Stimulated activated naive CD8-positive, alpha-beta T cell treated with anti-CD3 and anti-CD28 coated beads, Interleukin-15, Interleukin-2, amounts not matched to agents 100 U/mL and 50 U/mL, for 24 hours (primary cell): ENCODE data around the gene PEMT.
A peak's percentile ranks its signal among the peaks of the same experiment; 100 is the strongest.
"Not testable (repeated sequence)": the region's sequence is repeated elsewhere in the genome, so short reads cannot be mapped to it uniquely, and the experiment has no call there.

Experiments
- ATAC-seq: fragments of 150-1000 bp; cut with Tn5 transposase; one replicate; pipeline ENCODE4 v1.10.0; 2021
- DNase-seq: peaks from one replicate; pipeline ENCODE4 v3.0.0; 2021

The PEMT gene, protein sequence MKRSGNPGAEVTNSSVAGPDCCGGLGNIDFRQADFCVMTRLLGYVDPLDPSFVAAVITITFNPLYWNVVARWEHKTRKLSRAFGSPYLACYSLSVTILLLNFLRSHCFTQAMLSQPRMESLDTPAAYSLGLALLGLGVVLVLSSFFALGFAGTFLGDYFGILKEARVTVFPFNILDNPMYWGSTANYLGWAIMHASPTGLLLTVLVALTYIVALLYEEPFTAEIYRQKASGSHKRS

DNA sequence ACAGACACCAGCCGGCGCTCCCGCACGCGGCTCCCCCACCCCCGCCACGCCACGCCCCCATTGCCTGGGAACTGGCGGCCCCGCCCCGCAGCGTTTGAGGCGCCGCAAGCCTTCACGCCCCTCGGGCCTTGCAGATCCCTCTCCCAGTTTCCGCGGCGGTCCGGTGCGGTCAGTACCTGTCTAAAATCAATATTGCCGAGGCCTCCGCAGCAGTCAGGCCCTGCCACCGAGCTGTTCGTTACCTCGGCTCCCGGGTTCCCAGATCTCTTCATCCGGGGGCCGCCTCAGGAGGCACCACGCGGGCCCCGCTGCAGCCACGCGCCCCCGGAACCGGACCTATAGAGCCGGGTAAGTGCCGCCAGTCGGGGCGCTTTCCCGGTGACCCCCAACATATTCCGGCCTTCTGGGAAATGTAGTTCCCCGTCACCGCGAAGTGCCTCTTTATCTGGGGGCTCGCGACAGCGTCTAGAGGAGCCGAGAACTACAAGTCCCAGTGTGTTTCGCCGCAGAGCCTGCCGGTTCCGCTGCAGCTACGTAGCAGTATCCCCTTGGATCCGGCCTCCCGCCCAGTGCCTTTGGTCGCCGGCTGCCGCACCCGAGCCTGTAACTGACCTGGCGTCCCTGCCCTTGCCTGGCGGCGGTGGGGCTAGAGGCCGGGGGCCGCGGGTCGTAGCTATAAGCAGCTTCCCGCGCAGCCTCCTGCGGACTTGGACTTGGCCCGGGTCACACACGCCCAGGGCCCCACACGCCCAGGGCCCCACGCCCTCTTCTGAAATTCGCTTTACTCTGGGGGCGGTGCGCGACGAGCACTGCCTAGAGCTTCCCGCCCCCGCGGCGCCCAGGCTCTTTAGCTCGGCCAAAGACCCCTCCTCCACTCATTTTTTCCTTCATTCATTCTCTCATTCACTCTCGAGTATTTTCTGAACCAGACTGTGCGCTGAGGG, at the start of gene PEMT:
Gene PEMT, minus strand, starts transcription at position 354 of the 944 bp plus-strand sequence. Its CDS starts 82 bp downstream, at position 272.
- DNase-seq, result peak; percentile 90
- peak; percentile 97 for ATAC-seq

DNA sequence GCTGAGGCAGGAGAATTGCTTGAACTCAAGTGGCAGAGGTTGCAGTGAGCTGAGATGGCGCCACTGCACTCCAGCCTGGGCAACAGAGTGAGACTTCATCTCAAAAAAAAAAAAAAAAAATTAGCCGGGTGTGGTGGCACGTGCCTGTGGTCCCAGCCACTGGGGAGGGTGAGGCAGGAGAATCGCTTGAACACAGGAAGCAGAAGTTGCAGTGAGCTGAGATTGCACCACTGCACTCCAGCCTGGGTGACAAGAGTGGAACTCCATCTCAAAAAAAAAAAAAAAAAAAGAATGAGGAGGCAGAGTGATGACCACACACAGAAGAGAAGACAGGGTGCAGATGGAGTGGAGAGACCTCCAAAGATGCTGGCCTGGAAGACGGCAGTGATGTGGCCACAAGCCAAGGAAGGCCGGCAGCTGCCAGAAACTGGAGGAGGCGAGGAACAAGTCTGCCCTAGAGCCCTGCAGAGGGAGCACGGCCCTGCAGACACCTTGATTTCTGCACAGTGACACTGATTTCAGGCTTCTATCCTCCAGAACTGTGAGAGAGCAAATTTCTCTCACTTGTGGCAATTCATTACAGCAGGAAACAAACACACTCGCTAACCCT, 48.3 kb upstream of the PEMT start:
- not testable (repeated sequence) for ATAC-seq, DNase-seq

DNA sequence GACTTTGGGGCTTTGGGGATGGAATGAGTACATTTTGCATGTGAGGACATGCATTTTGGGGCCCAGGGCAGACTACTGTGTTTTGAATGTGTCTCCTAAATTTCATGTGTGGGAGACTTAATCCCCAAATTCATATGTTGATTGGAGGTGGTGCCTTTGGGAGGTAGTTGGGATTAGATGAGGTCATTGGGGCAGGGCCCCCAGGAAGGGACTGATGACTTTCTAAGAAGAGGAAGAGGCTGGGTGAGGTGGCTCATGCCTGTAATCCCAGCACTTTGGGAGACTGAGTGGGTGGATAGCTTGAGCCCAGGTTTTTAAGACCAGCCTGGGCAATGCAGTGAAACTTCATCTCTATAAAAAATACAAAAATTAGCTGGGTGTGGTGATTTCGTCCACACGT, 47.0 kb upstream of the PEMT start:
- ATAC-seq, result no peak
- no peak for DNase-seq

DNA sequence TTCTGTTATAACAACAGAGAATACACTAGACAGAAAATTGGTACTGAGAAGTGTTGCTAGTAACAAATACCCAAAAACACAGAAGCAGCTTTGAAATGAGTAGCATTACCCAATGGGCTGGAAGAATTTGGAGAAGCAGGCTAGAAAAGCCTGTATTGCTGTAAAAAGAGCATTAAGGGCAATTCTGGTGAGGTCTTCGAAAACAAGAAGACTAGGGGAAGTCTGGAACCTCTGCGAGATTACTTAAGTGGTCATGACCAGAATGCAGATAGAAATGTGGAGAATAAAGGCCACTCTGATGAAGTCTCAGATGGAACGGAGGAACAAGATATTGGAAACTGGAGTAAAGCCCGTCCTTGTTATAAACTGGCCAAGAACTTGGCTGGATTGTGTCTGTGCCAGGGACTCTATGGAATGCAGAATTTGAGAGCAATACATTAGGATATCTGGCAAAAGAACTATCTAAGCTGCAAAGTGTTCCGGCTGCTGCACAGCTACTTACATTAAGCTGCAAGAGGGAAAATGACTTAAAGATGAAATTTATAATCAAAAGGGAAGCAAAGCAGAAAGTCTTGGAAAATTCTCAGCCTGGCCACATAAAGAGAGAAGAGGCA, 44.9 kb upstream of the PEMT start:
- DNase-seq (no peak), ATAC-seq (no peak)

DNA sequence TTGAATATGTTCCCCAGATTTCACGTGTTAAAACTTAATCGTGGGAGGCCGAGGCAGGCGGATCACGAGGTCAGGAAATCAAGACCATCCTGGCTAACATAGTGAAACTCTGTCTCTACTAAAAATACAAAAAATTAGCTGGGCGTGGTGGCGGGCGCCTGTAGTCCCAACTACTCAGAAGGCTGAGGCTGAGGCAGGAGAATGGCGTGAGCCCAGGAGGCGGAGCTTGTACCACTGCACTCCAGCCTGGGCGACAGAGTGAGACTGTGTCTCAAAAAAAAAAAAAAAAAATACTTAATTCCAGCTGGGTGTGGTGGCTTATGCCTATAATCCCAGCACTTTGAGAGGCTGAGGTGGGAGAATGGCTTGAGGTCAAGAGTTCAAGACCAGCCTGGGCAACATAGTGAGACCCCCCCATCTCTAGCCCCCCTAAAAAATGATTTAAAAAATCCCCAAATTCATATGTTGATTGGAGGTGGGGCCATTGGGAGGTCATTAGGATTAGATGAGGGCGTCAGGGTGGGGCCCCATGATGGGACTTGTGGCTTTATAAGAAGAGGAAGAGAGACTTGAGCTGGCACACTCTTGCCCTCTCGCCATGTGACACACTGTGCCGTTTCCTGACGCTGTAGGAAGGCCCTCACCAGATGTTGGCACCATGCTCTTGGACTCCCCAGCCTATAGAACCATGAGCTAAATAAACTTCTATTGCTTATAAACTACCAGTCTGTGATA, 44.2 kb upstream of the PEMT start:
- not testable (repeated sequence) for DNase-seq

DNA sequence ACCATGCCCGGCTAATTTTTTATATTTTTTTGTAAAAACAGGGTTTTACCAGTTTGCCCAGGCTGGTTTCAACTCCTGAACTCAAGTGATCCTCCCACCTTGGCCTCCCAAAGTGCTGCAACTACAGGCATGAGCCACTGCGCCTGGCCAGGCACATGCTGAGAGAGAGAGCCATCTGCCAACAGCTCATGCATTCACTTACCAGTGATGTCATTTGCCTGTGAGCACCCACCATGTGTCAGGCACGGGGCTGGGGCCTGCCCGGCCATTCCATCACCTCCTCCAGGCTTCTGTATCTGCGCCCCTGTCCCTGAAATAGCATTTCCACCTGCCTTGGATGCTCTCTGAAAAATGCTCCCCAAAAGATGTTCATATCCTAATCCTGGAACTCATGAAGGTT, 43.6 kb upstream of the PEMT start:
- ATAC-seq (no peak), DNase-seq (no peak)

More for the DNA sequence above, 44.2 kb upstream of the PEMT start:
- ATAC-seq, result not testable (repeated sequence)

DNA sequence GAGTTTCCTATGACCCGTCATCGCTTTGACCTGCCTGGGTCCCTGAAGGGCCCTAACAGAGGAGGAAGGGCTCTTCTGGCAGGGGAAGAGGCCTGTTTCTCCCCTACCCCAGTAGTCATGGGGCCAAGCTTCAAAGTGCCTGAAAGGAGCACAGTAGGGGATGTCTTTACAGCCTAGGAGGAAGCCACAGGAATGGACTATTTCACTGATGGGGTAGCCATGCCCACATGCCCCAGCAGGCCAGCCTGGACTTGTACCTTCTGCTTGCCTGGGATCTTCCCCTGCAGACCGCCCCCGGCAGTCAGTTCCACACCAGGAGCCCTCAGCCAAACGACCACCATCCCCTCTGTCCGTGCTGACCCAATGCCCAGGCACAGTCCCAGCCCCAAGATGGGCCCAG, 41.8 kb upstream of the PEMT start:
- ATAC-seq (no peak), DNase-seq (no peak)

DNA sequence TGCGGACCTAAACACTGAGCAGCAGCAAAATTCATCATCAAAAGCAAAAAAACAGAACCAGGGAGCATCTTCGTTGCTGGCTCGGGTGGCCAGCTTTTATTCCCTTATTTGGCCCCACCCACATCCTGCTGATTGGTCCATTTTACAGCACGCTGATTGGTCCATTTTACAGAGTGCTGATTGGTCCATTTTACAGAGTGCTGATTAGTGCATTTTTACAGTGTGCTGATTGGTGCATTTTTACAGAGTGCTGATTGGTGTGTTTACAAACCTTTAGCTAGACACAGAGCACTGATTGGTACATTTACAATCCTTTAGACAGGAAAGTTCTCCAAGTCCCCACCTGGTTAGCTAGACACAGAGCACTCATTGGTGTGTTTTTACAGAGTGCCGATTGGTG, 41.2 kb upstream of the PEMT start:
- not testable (repeated sequence) for ATAC-seq, DNase-seq

DNA sequence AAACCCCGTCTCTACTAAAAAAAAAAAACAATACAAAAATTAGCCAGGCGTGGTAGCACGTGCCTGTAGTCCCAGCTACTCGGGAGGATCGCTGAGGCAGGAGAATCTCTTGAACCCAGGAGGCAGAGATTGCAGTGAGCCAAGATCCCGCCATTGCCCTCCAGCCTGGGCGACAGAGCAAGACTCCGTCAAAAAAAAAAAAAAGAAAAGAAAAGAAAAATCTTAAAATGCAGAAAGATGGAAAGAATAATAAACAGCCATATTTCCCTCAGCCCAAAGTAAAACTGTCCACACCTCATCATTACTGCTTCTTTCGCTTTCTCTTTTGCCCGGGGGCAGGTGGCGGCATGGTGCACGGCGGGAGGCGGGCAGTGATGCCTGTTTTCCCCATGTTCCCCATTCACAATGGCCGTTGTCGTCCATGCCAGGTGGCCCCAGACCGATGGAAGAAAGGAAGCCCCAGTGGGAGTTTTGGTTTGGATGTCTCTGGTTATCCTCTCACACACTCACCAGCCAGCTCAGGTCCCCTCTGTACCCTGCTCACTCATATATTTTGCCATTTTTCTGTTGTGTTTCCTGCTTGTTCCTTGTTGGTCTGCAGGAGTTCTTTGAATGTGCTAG, 37.0 kb upstream of the PEMT start:
- ATAC-seq (peak; percentile 74), DNase-seq (peak; percentile 47)

DNA sequence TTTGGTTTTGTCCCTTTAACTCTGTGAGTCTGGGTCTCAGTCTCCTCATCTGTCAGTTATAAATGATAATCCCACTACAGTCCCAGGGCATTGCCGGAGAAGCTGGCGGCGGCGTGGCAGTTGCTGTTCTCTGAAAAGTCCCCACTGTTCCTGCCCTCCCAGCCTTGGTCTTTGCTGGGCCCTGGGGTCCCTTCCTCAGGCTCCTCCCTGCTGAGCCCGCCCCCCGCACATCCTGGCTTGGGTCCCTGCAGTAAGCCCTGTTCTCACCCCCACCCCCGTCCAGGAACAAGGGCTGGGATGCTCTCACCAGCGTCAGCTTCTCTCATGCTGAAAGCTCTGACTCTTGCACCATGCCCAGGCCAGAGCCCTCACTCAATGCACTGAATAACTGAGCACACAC, 35.3 kb upstream of the PEMT start:
- DNase-seq (no peak), ATAC-seq (no peak)

DNA sequence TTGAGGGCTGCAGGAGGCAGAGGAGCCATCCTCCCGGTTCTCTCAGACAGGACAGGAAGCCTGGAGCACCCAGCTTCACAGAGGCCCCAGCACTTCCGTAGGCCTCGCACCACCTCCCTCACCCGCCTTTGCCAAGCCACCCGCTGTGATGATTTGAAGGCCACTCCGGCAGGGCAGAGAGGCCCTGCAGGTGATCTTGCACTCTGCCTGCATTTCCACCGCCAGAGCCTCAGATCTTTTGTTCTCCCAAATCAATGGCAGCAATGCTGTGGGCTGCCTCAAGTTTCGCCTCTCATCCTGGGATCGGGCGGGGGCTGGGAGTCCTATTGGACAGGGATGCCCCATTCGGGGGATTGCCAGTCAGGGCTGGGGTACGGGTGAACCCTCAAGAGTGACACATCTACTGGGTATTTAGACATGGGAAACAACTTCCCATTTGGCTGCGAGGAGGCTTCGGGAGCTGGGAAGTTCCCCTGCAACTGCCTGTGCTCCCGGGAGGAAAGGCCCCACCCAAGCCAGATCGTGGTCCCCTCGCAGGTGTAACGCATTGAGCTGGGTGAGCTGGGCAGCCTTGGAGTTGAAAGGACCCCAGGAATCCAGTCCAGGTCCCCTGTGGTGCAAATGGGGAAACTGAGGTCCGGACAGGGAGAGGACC, 34.8 kb upstream of the PEMT start:
- DNase-seq, result no peak
- no peak for ATAC-seq

DNA sequence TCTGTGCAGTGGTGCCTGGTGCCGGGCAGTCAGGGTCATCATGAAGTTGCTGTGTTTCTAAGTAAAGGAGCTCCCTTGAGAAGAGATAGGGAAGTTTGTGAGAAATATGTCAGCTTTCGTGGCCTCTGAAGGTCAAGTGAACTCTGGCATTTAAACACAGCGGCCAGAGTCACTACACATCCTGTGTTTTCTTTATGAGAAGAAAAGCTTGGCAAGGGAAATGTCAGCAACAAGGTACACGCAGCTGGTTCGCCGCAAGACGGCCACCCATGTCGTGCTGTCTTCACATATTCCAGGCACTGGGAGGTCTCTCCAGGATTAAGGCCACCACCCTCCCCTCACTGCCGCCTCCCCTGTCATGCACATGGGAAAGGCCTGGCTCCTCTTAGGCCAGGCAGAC, 33.2 kb upstream of the PEMT start:
- DNase-seq (no peak), ATAC-seq (no peak)

DNA sequence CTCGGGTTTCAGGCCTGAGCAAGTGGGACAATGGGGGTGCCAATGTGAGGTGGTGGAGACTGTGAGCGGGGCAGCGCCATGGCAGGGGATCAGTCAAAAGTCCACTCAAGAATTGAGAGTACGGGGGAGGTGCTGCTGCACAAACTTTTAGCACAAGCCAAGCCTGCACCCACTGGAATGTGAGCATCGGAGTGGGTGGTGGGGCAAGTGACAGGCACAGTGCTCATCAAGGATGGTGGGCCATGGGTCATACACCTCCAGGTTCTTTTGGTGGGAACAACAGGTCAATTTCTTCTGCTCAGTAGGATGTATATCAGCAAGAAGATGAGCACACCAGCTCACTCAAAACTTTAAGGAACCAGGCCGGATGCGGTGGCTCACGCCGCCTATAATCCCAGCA, 32.4 kb upstream of the PEMT start:
- ATAC-seq, result no peak
- no peak for DNase-seq

DNA sequence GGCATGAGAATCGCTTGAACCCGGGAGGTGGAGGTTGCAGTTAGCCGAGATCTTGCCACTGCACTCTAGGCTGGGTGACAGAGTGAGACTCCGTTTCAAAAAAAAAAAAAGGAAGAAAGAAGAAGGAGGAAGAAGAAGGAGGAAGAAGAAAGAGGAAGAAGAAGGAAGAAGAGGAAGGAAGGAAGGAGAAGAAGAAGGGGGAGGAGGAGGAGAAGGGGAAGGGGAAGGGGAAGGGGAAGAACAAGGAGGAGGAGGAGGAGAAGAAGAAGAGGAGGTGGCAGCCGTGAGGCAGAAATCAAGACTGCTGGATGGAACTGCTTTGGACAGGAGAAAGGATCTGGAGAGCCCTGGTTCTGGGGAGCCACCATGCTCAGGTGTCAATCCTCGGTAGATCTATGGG, 29.7 kb upstream of the PEMT start:
- no peak for DNase-seq
- no peak for ATAC-seq

DNA sequence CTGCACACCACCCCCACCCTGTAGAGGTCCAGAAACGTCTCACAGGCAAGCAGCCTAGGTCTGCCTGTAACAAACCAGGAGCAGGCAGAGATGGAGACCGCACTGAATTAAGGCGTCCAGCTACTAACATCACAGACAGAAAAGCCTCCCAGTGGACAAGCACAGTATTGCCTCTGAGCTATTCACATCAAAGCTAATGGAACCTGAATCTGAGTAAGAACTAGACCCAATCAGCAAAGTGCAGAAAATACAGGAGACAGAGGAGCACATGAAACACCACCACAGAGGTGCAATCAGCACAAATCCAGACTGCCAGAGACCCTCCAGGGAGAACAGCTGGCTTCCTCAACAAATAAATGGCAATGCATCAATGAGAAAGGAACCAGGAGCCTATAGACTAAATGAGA, 22.2 kb upstream of the PEMT start:
- DNase-seq (peak; percentile 54), ATAC-seq (peak; percentile 93)

DNA sequence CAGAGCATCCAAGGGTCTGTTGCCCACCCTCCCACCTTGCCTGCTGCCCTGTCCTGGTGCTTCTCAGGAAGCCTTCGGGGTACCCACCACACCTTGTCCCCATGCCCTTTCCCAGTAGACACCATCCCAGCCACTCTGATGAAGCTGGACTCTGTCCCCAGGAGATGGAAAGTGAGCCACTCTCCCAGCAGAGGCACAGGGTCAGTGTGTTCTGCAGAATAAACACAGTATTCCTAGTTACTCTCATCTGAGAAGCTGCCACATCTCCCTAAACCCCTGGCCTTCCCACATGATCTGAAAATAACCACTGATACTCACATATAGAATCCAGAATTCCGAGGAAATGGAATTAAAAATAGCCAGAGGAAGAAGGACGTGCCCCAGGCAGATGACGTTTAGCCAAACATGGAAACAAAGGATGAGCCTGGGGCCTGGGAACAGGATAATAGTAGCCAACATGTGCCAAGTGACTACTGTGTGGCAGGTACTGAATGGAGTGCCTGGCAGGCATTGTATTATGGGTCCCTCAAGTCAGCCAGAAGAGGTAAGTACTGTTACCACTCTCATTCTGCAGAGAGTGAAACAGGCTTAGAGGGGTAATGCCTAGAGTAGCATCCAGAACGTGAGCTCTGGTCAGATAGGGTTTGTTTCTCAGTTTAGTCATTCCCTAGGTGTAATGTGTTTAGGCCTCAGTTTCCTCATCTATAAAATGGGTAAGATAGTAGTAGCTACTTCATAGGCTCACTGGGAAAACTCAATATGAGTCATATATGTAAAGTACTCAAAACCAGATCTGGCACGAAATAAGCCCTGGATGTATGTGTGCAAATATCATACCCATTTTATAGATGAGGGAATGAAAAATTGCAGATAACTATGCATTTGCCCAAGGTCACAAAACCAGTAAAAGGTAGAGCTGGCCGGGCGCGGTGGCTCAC, 20.8 kb upstream of the PEMT start:
- ATAC-seq (no peak), DNase-seq (no peak)

DNA sequence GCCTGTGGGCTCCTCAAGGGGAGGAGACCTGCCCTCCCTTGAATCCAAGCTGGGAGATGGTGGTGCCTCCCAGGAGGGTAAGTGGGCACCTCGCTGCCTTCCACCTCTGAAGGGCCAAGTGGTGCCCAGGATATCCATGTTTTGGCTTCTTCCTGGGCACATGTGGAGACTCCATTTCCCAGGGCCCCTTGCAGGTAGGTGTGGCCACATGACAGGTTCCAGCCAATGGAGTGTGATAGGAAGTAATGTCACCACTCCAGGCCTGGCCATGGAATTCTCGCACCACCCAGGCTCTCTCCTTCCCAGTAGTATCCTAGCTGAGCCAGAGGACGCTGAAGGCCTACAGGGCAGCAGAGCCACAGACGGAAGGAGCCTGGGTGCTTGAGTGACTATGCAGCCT, 17.6 kb upstream of the PEMT start:
- DNase-seq (no peak), ATAC-seq (no peak)

DNA sequence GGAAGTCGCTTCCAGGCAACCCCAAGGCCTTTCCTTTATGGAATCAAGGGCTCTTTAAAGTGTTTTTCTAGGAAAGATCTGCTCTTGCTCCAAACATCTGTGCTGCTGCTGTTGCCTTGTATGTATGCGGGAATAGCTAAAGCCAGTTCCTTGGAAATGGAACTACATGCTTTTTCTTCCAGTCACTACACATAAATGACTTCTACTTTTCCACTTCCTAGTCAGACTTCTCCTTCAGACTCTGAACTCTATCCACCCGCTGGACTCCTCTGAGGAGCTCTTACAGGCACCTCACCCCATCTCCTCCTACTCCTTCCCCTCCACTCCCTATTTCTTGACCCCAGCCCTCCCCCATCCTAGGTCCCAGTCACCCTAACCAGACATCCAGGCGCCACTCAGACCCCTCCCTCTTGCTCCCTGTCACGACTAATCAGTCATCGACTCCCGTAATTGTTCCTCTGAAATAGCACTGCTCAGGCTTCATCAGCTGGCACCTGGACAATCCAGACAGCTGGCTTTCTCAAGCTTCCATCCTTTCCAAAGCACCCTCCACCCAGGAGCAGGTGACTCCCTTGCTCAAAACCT, 15.0 kb upstream of the PEMT start:
- DNase-seq, result no peak
- ATAC-seq, result no peak

DNA sequence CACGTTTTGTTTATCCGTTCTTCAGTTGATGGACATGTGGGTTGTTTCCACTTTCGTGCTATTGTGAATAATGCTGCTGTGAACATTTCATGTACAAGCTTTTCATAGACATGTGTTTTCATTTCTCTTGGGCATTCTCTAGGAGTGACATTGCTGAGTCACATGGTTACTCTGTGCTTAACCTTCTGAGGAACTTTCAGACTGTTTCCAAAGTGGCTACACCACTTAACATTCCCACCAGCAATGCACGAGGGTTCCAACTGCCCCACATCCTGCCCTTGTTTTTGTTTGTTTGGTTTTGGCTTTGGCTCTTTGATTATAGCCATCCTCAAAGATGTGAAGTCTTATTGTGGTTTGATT, 14.2 kb upstream of the PEMT start:
- ATAC-seq, result no peak
- no peak for DNase-seq
